Neural progenitor cell (in vitro differentiated cells): ENCODE data around the gene LPA.

ENCODE experiments used
- EZH2 ChIP-seq: fragments of 200-600 bp; sonication (generic); IDR thresholded peaks from 2 replicates; pipeline ENCODE4 v1.6.1; 2017; ENCODE audit warnings: antibody characterized with exemption, mild to moderate bottlenecking, moderate library complexity
- EZH2phosphoT487 ChIP-seq: fragments of 200-600 bp; sonication (generic); IDR thresholded peaks from 2 replicates; pipeline ENCODE4 v1.6.1; 2017; ENCODE audit warnings: antibody characterized with exemption
- TF ChIP-seq, protein P1 (sequence below): fragments of 200-600 bp; sonication (generic); IDR thresholded peaks from 2 replicates; pipeline ENCODE4 v1.5.1; 2017; ENCODE audit warnings: antibody characterized with exemption, mild to moderate bottlenecking

DNA sequence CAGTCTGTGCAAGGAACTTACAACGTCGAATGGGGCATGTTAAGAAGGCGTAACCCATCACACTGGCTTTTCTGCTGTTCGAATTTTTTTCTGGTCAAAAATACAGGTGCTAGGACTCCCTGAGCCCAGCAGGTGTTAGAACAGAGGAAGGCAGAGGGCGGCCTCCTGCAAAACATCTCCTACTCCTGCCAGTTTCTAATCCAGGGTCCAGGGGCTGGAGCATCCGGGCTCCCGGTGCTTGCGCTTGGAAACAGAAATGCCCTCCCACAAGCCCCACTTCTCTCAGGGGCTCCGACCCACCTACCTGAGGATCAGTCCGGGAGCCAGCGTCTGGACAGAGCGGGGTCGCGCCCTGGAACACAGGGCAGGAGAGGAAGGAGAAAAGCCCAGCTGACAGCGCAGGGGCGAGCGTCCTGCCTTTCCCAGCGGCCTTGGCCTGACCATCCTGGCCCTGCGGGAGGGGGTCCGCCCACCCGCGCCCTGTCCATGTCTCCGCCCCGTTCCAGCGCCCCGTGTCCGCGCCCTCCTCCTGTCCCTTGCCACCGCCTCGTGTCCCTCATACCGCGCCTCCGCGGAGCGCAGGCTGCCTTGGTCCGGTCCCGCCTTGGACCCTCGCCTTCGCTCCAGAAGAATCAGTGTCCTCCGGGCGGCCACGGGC is 14.8 kb upstream of the LPA start:
- TF ChIP-seq, protein P1, sequence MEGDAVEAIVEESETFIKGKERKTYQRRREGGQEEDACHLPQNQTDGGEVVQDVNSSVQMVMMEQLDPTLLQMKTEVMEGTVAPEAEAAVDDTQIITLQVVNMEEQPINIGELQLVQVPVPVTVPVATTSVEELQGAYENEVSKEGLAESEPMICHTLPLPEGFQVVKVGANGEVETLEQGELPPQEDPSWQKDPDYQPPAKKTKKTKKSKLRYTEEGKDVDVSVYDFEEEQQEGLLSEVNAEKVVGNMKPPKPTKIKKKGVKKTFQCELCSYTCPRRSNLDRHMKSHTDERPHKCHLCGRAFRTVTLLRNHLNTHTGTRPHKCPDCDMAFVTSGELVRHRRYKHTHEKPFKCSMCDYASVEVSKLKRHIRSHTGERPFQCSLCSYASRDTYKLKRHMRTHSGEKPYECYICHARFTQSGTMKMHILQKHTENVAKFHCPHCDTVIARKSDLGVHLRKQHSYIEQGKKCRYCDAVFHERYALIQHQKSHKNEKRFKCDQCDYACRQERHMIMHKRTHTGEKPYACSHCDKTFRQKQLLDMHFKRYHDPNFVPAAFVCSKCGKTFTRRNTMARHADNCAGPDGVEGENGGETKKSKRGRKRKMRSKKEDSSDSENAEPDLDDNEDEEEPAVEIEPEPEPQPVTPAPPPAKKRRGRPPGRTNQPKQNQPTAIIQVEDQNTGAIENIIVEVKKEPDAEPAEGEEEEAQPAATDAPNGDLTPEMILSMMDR, result no peak
- TF ChIP-seq EZH2 (no peak), EZH2phosphoT487 (no peak)
